HEK293 (cell line): ENCODE data around the gene SEPTIN3.
A peak's percentile ranks its signal among the peaks of the same experiment; 100 is the strongest.

Experiments used
- CTCF ChIA-PET: fragments of 350-600 bp; formaldehyde crosslinking; extraction: SDS; loops from one replicate; lab custom pipeline; 2021; ENCODE audit warnings: antibody characterized with exemption; lab: Yijun Ruan, JAX
- POLR2A ChIA-PET: fragments of 300-600 bp; formaldehyde crosslinking; extraction: SDS; loops from one replicate; lab custom pipeline; 2020; ENCODE audit warnings: antibody characterized with exemption, inconsistent platforms; lab: Yijun Ruan, JAX
- H3K27ac ChIP-seq: fragments of 200-500 bp; sonication (Bioruptor generic); 2 replicates; pipeline ENCODE4 v1.5.1; 2014; ENCODE audit warnings: low read depth, low read length, control low read depth, inconsistent platforms; ENCODE audit errors: extremely low read depth
- H3K36me3 ChIP-seq, 2 experiments: fragments of 200-500 bp in 1 of 2; sonication (Bioruptor generic) in 1 of 2; 1 replicate in 1 of 2; 2 replicates in 1 of 2; pipeline ENCODE4 v1.5.1; 2014 to 2017; ENCODE audit warnings: inconsistent platforms in 2 of 2, low read length in 2 of 2; ENCODE audit not compliant: control insufficient read depth in 2 of 2, insufficient read depth in 1 of 2
- H3K4me1 ChIP-seq: fragments of 200-500 bp; sonication (Bioruptor generic); 2 replicates; pipeline ENCODE4 v1.5.1; 2014; ENCODE audit warnings: mild to moderate bottlenecking, low read length, inconsistent platforms; ENCODE audit not compliant: control insufficient read depth, insufficient read depth
- H3K4me3 ChIP-seq: 2 replicates; pipeline ENCODE4 v1.5.1; 2011; ENCODE audit warnings: low read depth, mild to moderate bottlenecking, control low read depth, low read length, moderate library complexity
- H3K9me3 ChIP-seq: fragments of 200-500 bp; sonication (Bioruptor generic); 2 replicates; pipeline ENCODE4 v1.5.1; 2014; ENCODE audit warnings: low read depth, low read length, inconsistent platforms; ENCODE audit not compliant: control insufficient read depth, insufficient read depth
- KLF1 ChIP-seq: fragments of 450-650 bp; formaldehyde crosslinking; IDR thresholded peaks from 2 replicates; pipeline ENCODE4 v1.5.1; 2016; ENCODE audit warnings: missing biosample characterization, missing genetic modification characterization
- KLF7 ChIP-seq: fragments of 450-650 bp; formaldehyde crosslinking; IDR thresholded peaks from 2 replicates; pipeline ENCODE4 v1.5.1; 2016; ENCODE audit warnings: missing biosample characterization, missing genetic modification characterization, borderline replicate concordance
- PRDM1 ChIP-seq: fragments of 450-650 bp; formaldehyde crosslinking; IDR thresholded peaks from 2 replicates; pipeline ENCODE4; 2016; ENCODE audit warnings: missing biosample characterization, missing genetic modification characterization
- PRDM2 ChIP-seq: fragments of 450-650 bp; formaldehyde crosslinking; IDR thresholded peaks from 2 replicates; pipeline ENCODE4 v1.5.1; 2016; ENCODE audit warnings: missing biosample characterization, missing genetic modification characterization, borderline replicate concordance
- RBAK ChIP-seq: fragments of 450-650 bp; formaldehyde crosslinking; IDR thresholded peaks from 2 replicates; pipeline ENCODE4 v1.5.1; 2016; ENCODE audit warnings: missing biosample characterization, missing genetic modification characterization
- TRIM28 ChIP-seq: IDR thresholded peaks from 2 replicates; pipeline ENCODE4 v1.6.1; 2011; ENCODE audit warnings: low read length, control low read depth, borderline replicate concordance
- ZBTB7A ChIP-seq: fragments of 450-650 bp; formaldehyde crosslinking; IDR thresholded peaks from 2 replicates; pipeline ENCODE4 v1.5.1; 2016; ENCODE audit warnings: low read depth, missing biosample characterization, missing genetic modification characterization
- ZFP3 ChIP-seq: fragments of 450-650 bp; formaldehyde crosslinking; IDR thresholded peaks from 2 replicates; pipeline ENCODE4 v1.5.1; 2016; ENCODE audit warnings: low read depth, missing biosample characterization, missing genetic modification characterization
- ZNF239 ChIP-seq: fragments of 450-650 bp; formaldehyde crosslinking; IDR thresholded peaks from 2 replicates; pipeline ENCODE4 v1.5.1; 2016; ENCODE audit warnings: missing biosample characterization, missing genetic modification characterization
- ZNF366 ChIP-seq: fragments of 450-650 bp; formaldehyde crosslinking; conservative IDR thresholded peaks from 2 replicates; pipeline ENCODE4 v1.5.1; 2016; ENCODE audit warnings: missing biosample characterization, missing genetic modification characterization
- ZNF830 ChIP-seq: fragments of 450-650 bp; IDR thresholded peaks from 2 replicates; pipeline ENCODE4 v1.5.0; 2018; ENCODE audit warnings: missing biosample characterization, missing genetic modification characterization, low read depth, mild to moderate bottlenecking, moderate library complexity
- TF ChIP-seq, protein P1 (sequence below): fragments of 450-650 bp; formaldehyde crosslinking; IDR thresholded peaks from 2 replicates; pipeline ENCODE4 v1.5.1; 2016; ENCODE audit warnings: missing biosample characterization, missing genetic modification characterization
- TF ChIP-seq, protein P2 (sequence below): fragments of 450-650 bp; formaldehyde crosslinking; IDR thresholded peaks from 2 replicates; pipeline ENCODE4 v1.5.1; 2016; ENCODE audit warnings: missing biosample characterization, missing genetic modification characterization, borderline replicate concordance

Gene SEPTIN3

GRCh38 chr22:42007922-42008321 lies 38.7 kb downstream of the SEPTIN3 start:
- H3K9me3 ChIP-seq = no peaks in the 10 kb centered on the region
- CTCF ChIA-PET = no interaction called here
- H3K4me1 ChIP-seq = no peaks in the 10 kb centered on the region
- H3K36me3 ChIP-seq = no peaks in the 10 kb centered on the region
- POLR2A ChIA-PET = no interaction called here
- H3K4me3 ChIP-seq = no peak overlapping the region
- H3K27ac ChIP-seq = no peak overlapping the region
- TF ChIP-seq KLF7 (tag by site-specific recombination) = no peak
- TF ChIP-seq PRDM1 (tag by site-specific recombination) = peak; percentile 97

- H3K4me3 ChIP-seq = no peak overlapping the region
- CTCF ChIA-PET = no interaction called here
- TF ChIP-seq ZNF830 (tag by site-specific recombination) = no peak
- TF ChIP-seq, protein P1, sequence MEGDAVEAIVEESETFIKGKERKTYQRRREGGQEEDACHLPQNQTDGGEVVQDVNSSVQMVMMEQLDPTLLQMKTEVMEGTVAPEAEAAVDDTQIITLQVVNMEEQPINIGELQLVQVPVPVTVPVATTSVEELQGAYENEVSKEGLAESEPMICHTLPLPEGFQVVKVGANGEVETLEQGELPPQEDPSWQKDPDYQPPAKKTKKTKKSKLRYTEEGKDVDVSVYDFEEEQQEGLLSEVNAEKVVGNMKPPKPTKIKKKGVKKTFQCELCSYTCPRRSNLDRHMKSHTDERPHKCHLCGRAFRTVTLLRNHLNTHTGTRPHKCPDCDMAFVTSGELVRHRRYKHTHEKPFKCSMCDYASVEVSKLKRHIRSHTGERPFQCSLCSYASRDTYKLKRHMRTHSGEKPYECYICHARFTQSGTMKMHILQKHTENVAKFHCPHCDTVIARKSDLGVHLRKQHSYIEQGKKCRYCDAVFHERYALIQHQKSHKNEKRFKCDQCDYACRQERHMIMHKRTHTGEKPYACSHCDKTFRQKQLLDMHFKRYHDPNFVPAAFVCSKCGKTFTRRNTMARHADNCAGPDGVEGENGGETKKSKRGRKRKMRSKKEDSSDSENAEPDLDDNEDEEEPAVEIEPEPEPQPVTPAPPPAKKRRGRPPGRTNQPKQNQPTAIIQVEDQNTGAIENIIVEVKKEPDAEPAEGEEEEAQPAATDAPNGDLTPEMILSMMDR (tag by site-specific recombination) = no peak
- no peak for TF ChIP-seq TRIM28
- TF ChIP-seq PRDM2 (tag by site-specific recombination) = no peak
- TF ChIP-seq ZNF366 (tag by site-specific recombination) = no peak
- TF ChIP-seq RBAK (tag by site-specific recombination) = no peak
- no peak for TF ChIP-seq ZFP3
- no peak for TF ChIP-seq KLF1 (tag by site-specific recombination)
- TF ChIP-seq, protein P2, sequence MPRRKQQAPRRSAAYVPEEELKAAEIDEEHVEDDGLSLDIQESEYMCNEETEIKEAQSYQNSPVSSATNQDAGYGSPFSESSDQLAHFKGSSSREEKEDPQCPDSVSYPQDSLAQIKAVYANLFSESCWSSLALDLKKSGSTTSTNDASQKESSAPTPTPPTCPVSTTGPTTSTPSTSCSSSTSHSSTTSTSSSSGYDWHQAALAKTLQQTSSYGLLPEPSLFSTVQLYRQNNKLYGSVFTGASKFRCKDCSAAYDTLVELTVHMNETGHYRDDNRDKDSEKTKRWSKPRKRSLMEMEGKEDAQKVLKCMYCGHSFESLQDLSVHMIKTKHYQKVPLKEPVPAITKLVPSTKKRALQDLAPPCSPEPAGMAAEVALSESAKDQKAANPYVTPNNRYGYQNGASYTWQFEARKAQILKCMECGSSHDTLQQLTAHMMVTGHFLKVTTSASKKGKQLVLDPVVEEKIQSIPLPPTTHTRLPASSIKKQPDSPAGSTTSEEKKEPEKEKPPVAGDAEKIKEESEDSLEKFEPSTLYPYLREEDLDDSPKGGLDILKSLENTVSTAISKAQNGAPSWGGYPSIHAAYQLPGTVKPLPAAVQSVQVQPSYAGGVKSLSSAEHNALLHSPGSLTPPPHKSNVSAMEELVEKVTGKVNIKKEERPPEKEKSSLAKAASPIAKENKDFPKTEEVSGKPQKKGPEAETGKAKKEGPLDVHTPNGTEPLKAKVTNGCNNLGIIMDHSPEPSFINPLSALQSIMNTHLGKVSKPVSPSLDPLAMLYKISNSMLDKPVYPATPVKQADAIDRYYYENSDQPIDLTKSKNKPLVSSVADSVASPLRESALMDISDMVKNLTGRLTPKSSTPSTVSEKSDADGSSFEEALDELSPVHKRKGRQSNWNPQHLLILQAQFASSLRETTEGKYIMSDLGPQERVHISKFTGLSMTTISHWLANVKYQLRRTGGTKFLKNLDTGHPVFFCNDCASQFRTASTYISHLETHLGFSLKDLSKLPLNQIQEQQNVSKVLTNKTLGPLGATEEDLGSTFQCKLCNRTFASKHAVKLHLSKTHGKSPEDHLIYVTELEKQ = no peak
- no peak for TF ChIP-seq ZNF239 (tag by site-specific recombination)
- TF ChIP-seq ZBTB7A (tag by site-specific recombination) = no peak
Measured at GRCh38 chr22:42010778-42011177, 41.5 kb downstream of the SEPTIN3 start.

More at GRCh38 chr22:42010778-42011177, 41.5 kb downstream of the SEPTIN3 start:
- POLR2A ChIA-PET = no interaction called here
- H3K9me3 ChIP-seq = no peaks in the 10 kb centered on the region
- no peak overlapping the region for H3K27ac ChIP-seq
- H3K36me3 ChIP-seq = no peaks in the 10 kb centered on the region
- H3K4me1 ChIP-seq = no peaks in the 10 kb centered on the region
